Gastrocnemius medialis (tissue), 4 donors: ENCODE results near the gene SLC17A7. TPM values are rescaled to one million over a fixed set of nuclear protein-coding genes. Genes with fewer than 3 reads are reported as not detected.

Source experiments
- ATAC-seq, 2 donors: fragments of 150-250 bp; one replicate each; pipeline ENCODE4 v1.9.1; 2016
- DNase-seq, 2 donors: peaks; one replicate each; pipeline ENCODE4 v3.0.0-alpha.2; 2019
- H3K27ac ChIP-seq, 4 donors: fragments of 200-600 bp; sonication (generic); 1 replicate in 1 of 4; 2 replicates in 3 of 4; pipeline ENCODE4 v1.5.1; 2016 to 2018; ENCODE audit warnings: mild to moderate bottlenecking in 2 of 4, moderate library complexity in 1 of 4
- H3K27me3 ChIP-seq, 3 donors: fragments of 200-600 bp; sonication (generic) in 2 of 3; 1 replicate in 1 of 3; 2 replicates in 2 of 3; pipeline versions ENCODE4 v1.5.1 to v1.6.0; 2016 to 2019; ENCODE audit warnings: mild to moderate bottlenecking in 1 of 3, moderate library complexity in 1 of 3
- H3K36me3 ChIP-seq, 2 donors: fragments of 200-600 bp; sonication (generic) in 1 of 2; one replicate each; pipeline ENCODE4 v1.5.1; 2017 to 2018
- H3K4me1 ChIP-seq, 2 donors: fragments of 200-600 bp; sonication (generic) in 1 of 2; one replicate each; pipeline ENCODE4 v1.5.1; 2016 to 2017; ENCODE audit warnings: mild to moderate bottlenecking in 2 of 2
- H3K4me3 ChIP-seq, 4 donors: fragments of 200-600 bp; sonication (generic) in 3 of 4; 1 replicate in 1 of 4; 2 replicates in 3 of 4; pipeline ENCODE4 v1.5.1; 2016 to 2019; ENCODE audit warnings: mild to moderate bottlenecking in 2 of 4
- H3K9me3 ChIP-seq, 3 donors: fragments of 200-600 bp; sonication (generic) in 2 of 3; 1 replicate in 1 of 3; 2 replicates in 2 of 3; pipeline ENCODE4 v1.5.1; 2016 to 2019
- CTCF ChIP-seq, 5 experiments: fragments of 450-650 bp in 3 of 5; fragments of 200-600 bp in 2 of 5; sonication (generic) in 2 of 5; IDR thresholded peaks in 4 of 5; conservative IDR thresholded peaks in 1 of 5; 1 replicate in 4 of 5; 2 replicates in 1 of 5; pipeline ENCODE4 v1.5.1; 2016 to 2019; ENCODE audit warnings: antibody characterized with exemption in 5 of 5, mild to moderate bottlenecking in 3 of 5, moderate library complexity in 3 of 5
- POLR2A ChIP-seq, 2 donors: fragments of 450-650 bp; IDR thresholded peaks; one replicate each; pipeline ENCODE4 v1.6.1; 2017; ENCODE audit warnings: antibody characterized with exemption in 2 of 2, mild to moderate bottlenecking in 2 of 2, moderate library complexity in 2 of 2
- in situ Hi-C, 4 donors: fragments of 200-750 bp; cut with MboI; loops; one replicate each; pipeline versions ENCODE4 v1.15.0 to v1.8.0; 2017; ENCODE audit warnings: low sequenced_read_pairs in 4 of 4
- intact Hi-C: fragments of 100-400 bp; cut with DNase I; formaldehyde crosslinking; loops from one replicate; pipeline ENCODE4 v1.15.1; 2023; ENCODE audit warnings: low total_unique reads
- total RNA-seq, 4 donors: library from RNA; depleted of rRNA; stranded (reverse); fragments of >200 nt; gene quantifications; one replicate each; pipeline versions ENCODE4 v1.1.0 to v1.2.3, GENCODE V29; 2016

SLC17A7 gene
- total RNA-seq, 4 donors from 2014 or later = 0.24 to 1.6 (median 0.33) TPM

GRCh38 chr19:49380391-49380790, 60.9 kb downstream of the SLC17A7 start:
- in situ Hi-C loops = loop anchor here in 2 of 4 donors (10.0 to 25.0 kb wide), 2 partner anchors 64 to 157 kb away; partner anchors contain the start of genes RCN3 (in 1 of the 2) and SLC17A7 (in 1 of the 2)
- TF ChIP-seq POLR2A (IDR thresholded peaks at IDR 0.05) = no peak
- no peak for TF ChIP-seq CTCF (IDR thresholded peaks at IDR 0.05 in 4 of 5, conservative IDR thresholded peaks at IDR 0.05 in 1 of 5)

More at GRCh38 chr19:49380391-49380790, 60.9 kb downstream of the SLC17A7 start:
- Histone ChIP-seq H3K27ac (no peak overlapping the region), H3K36me3 (no peaks in the 10 kb centered on the region), H3K9me3 (peaks cover 0 to 10% (median 0%) of the 10 kb centered on the region in 3 donors), H3K27me3 (peaks cover 0 to 24% (median 7%) of the 10 kb centered on the region in 3 donors), H3K4me3 (no peak overlapping the region), H3K4me1 (no peaks in the 10 kb centered on the region)
- ATAC-seq = no peak
- no peak for DNase-seq
- intact Hi-C loops = no loop called here

Other genes with a start within 250 kb of the SLC17A7 start
- gene SLC6A16, start 116.3 kb downstream of the SLC17A7 start, total RNA-seq = 1 to 10 TPM in 1 of 4 donors, under 1 TPM in 2, not detected in 1; 0.13 to 4.3 (median 0.36) TPM
- 1 to 10 TPM; 1.6 to 8.5 (median 2.3) TPM for gene CD37, start 106.1 kb downstream of the SLC17A7 start, total RNA-seq
- gene TEAD2, start 79.1 kb downstream of the SLC17A7 start, total RNA-seq = 10 to 100 TPM in 2 of 4 donors, 1 to 10 TPM in 2; 6.1 to 12.6 (median 9.5) TPM
- gene DKKL1, start 77.7 kb downstream of the SLC17A7 start, total RNA-seq = not detected
- gene KASH5, start 53.3 kb downstream of the SLC17A7 start, total RNA-seq = not detected
- gene PTH2, start 18.1 kb downstream of the SLC17A7 start, total RNA-seq = not detected
- gene GFY, start 16.1 kb downstream of the SLC17A7 start, total RNA-seq = not detected
- gene PIH1D1, start 10.3 kb upstream of the SLC17A7 start, total RNA-seq = 100 to 1,000 TPM in 1 of 4 donors, 10 to 100 TPM in 3; 41.9 to 107 (median 79.0) TPM
- 10 to 100 TPM in 2 of 4 donors, 1 to 10 TPM in 2; 8.0 to 12.6 (median 9.9) TPM for gene ALDH16A1, start 11.7 kb upstream of the SLC17A7 start, total RNA-seq
- gene FLT3LG, start 32.7 kb upstream of the SLC17A7 start, total RNA-seq = 1 to 10 TPM in 3 of 4 donors, under 1 TPM in 1; 0.91 to 2.7 (median 1.2) TPM
- 1,000 to 10,000 TPM; 1,565 to 2,260 (median 1,899) TPM for gene RPL13A, start 46.1 kb upstream of the SLC17A7 start, total RNA-seq
- gene RPS11, start 54.9 kb upstream of the SLC17A7 start, total RNA-seq = 1,000 to 10,000 TPM; 2,509 to 3,015 (median 2,721) TPM
- gene FCGRT, start 71.1 kb upstream of the SLC17A7 start, total RNA-seq = 10 to 100 TPM; 54.8 to 68.2 (median 59.7) TPM
- 10 to 100 TPM in 2 of 4 donors, 1 to 10 TPM in 2; 1.2 to 11.7 (median 7.6) TPM for gene RCN3, start 86.5 kb upstream of the SLC17A7 start, total RNA-seq
- 10 to 100 TPM; 62.4 to 92.8 (median 78.9) TPM for gene NOSIP, start 139.0 kb upstream of the SLC17A7 start, total RNA-seq
- gene PRRG2, start 139.8 kb upstream of the SLC17A7 start, total RNA-seq = 1 to 10 TPM in 3 of 4 donors, not detected in 1; 1.4 to 4.6 (median 3.8) TPM
- gene PRR12, start 149.7 kb upstream of the SLC17A7 start, total RNA-seq = 1 to 10 TPM; 3.4 to 7.7 (median 3.8) TPM
- 10 to 100 TPM; 12.4 to 26.2 (median 24.2) TPM for gene RRAS, start 198.6 kb upstream of the SLC17A7 start, total RNA-seq
- 10 to 100 TPM; 13.7 to 36.1 (median 32.9) TPM for gene SCAF1, start 200.7 kb upstream of the SLC17A7 start, total RNA-seq
- 10 to 100 TPM; 11.0 to 18.6 (median 13.7) TPM for gene IRF3, start 224.3 kb upstream of the SLC17A7 start, total RNA-seq
- 10 to 100 TPM; 10.7 to 12.9 (median 11.8) TPM for gene BCL2L12, start 224.4 kb upstream of the SLC17A7 start, total RNA-seq
- 100 to 1,000 TPM; 190 to 242 (median 229) TPM for gene PRMT1, start 235.7 kb upstream of the SLC17A7 start, total RNA-seq
- gene ADM5, start 248.1 kb upstream of the SLC17A7 start, total RNA-seq = 1 to 10 TPM in 3 of 4 donors, not detected in 1; 1.0 to 2.1 (median 1.4) TPM
- gene CPT1C, start 249.6 kb upstream of the SLC17A7 start, total RNA-seq = under 1 TPM in 3 of 4 donors, not detected in 1; 0.26 to 0.97 (median 0.73) TPM